Skin of body (tissue), 2 donors: Measurements from ENCODE around the gene LBHD2. TPM values are rescaled to one million over a fixed set of nuclear protein-coding genes. Genes with fewer than 3 reads are reported as not detected.
A peak's percentile ranks its signal among the peaks of the same experiment; 100 is the strongest.
"Not testable (repeated sequence)": the region's sequence is repeated elsewhere in the genome, so short reads cannot be mapped to it uniquely, and the experiment has no call there.

Experiments
- DNase-seq: peaks from one replicate; lab custom pipeline; 2025; lab: John Stamatoyannopoulos, UW
- total RNA-seq: library from RNA; depleted of rRNA; stranded (reverse); fragments of >200 nt; gene quantifications from one replicate; pipeline ENCODE4 v1.2.3, GENCODE V29; 2014

The LBHD2 gene
- total RNA-seq, 1 donor from 2014 or later = not detected

GRCh38 chr14:103118018-103118662, 34.1 kb downstream of the LBHD2 start:
- DNase-seq = peak; percentile 59

GRCh38 chr14:103118663-103119404, 34.8 kb downstream of the LBHD2 start:
- no peak for DNase-seq

- not testable (repeated sequence) for DNase-seq
Observed at GRCh38 chr14:103119527-103119926, 35.5 kb downstream of the LBHD2 start.

- DNase-seq = peak; percentile 68
Observed at GRCh38 chr14:103121121-103121845, 37.3 kb downstream of the LBHD2 start.

GRCh38 chr14:103121846-103122584, 38.0 kb downstream of the LBHD2 start:
- DNase-seq = peak; percentile 91

GRCh38 chr14:103122585-103122946, 38.6 kb downstream of the LBHD2 start:
- no peak for DNase-seq

- no peak for DNase-seq
Observed at GRCh38 chr14:103122947-103123633, 39.1 kb downstream of the LBHD2 start, which contains the start of gene TNFAIP2. Gene TNFAIP2, plus strand, starts transcription at chr14:103123461. Its CDS starts 2,997 bp downstream, at chr14:103126458.

GRCh38 chr14:103123634-103124500, 39.9 kb downstream of the LBHD2 start:
- no peak for DNase-seq

- no peak for DNase-seq
Observed at GRCh38 chr14:103124501-103125001, 40.5 kb downstream of the LBHD2 start.

GRCh38 chr14:103125098-103126070, 41.4 kb downstream of the LBHD2 start:
- DNase-seq = no peak

GRCh38 chr14:103126088-103126872, 42.3 kb downstream of the LBHD2 start:
- no peak for DNase-seq

- DNase-seq = no peak
Observed at GRCh38 chr14:103126873-103127304, 42.9 kb downstream of the LBHD2 start.

- DNase-seq = no peak
Observed at GRCh38 chr14:103127356-103127755, 43.3 kb downstream of the LBHD2 start.

GRCh38 chr14:103127861-103128598, 44.0 kb downstream of the LBHD2 start:
- no peak for DNase-seq

GRCh38 chr14:103128631-103129300, 44.8 kb downstream of the LBHD2 start:
- DNase-seq = no peak

- DNase-seq = no peak
Observed at GRCh38 chr14:103129301-103130016, 45.4 kb downstream of the LBHD2 start.
